Keratinocyte (primary cell): ENCODE measurements around the gene ABI1.

Experiments
- EZH2 ChIP-seq: IDR thresholded peaks from one replicate; pipeline ENCODE4 v1.6.1; 2012; ENCODE audit warnings: inconsistent platforms, mild to moderate bottlenecking, low read length, moderate library complexity
- TF ChIP-seq, protein P1 (sequence below), 3 experiments: IDR thresholded peaks in 1 of 3; conservative IDR thresholded peaks in 1 of 3; optimal IDR thresholded peaks in 1 of 3; 2 replicates in 2 of 3; 3 replicates in 1 of 3; pipeline versions ENCODE3 to v1.5.1; 2011; ENCODE audit warnings: low read length in 3 of 3, mild to moderate bottlenecking in 3 of 3, moderate library complexity in 2 of 3, control low read depth in 1 of 3, inconsistent platforms in 1 of 3; ENCODE audit not compliant: insufficient read depth in 2 of 3; ENCODE audit errors: extremely low read depth in 1 of 3

DNA sequence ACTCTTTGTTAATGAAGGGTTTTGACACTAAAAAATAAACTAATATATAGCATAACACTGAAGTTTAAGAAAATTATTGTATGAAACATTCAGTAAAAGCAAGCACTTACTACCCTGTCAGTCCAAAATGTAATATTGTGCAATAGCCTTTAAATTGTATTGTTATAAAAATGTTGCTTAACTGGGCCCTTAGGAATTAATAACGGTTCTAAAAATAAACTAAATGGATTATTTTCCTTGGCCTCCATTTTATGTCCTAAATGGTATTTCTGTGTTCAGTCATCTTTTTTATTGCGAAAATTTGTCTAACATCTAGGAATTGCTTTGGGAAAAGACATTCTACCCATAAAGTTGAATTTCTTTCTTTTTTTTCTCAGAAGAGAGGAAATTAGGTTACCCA lies 49.0 kb upstream of the ABI1 start:
- TF ChIP-seq, protein P1, sequence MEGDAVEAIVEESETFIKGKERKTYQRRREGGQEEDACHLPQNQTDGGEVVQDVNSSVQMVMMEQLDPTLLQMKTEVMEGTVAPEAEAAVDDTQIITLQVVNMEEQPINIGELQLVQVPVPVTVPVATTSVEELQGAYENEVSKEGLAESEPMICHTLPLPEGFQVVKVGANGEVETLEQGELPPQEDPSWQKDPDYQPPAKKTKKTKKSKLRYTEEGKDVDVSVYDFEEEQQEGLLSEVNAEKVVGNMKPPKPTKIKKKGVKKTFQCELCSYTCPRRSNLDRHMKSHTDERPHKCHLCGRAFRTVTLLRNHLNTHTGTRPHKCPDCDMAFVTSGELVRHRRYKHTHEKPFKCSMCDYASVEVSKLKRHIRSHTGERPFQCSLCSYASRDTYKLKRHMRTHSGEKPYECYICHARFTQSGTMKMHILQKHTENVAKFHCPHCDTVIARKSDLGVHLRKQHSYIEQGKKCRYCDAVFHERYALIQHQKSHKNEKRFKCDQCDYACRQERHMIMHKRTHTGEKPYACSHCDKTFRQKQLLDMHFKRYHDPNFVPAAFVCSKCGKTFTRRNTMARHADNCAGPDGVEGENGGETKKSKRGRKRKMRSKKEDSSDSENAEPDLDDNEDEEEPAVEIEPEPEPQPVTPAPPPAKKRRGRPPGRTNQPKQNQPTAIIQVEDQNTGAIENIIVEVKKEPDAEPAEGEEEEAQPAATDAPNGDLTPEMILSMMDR (optimal IDR thresholded peaks at IDR 0.05 in 1 of 3, IDR thresholded peaks at IDR 0.05 in 1 of 3, conservative IDR thresholded peaks at IDR 0.05 in 1 of 3; ENCODE audit: extremely low read depth in 1 of 3, insufficient read depth in 2 of 3, low read length in 3 of 3): no peak
- TF ChIP-seq EZH2: no peak
